LNCaP clone FGC (cell line): Measurements from ENCODE around the gene RCAN1.

Source experiments
- DNase-seq: peaks from one replicate; pipeline ENCODE4 v3.0.0-alpha.2; 2011; ENCODE audit warnings: low read depth
- H3K4me3 ChIP-seq: 2 replicates; pipeline ENCODE4 v1.5.1; 2011; ENCODE audit warnings: mild to moderate bottlenecking, low read depth, low read length, control low read depth
- CTCF ChIP-seq: IDR thresholded peaks from 2 replicates; pipeline ENCODE4 v1.5.1; 2012; ENCODE audit warnings: mild to moderate bottlenecking; ENCODE audit not compliant: control insufficient read depth, insufficient read depth; ENCODE audit errors: extremely low read depth

Gene RCAN1

GRCh38 chr21:34599534-34600101, 15.3 kb downstream of the RCAN1 start:
- no peak for TF ChIP-seq CTCF
- H3K4me3 ChIP-seq, result no peak overlapping the region
- no peak for DNase-seq

GRCh38 chr21:34598931-34599400, 15.9 kb downstream of the RCAN1 start:
- TF ChIP-seq CTCF, result no peak
- no peak overlapping the region for H3K4me3 ChIP-seq
- DNase-seq, result no peak

GRCh38 chr21:34597406-34597805, 17.5 kb downstream of the RCAN1 start:
- DNase-seq, result no peak
- TF ChIP-seq CTCF, result no peak
- H3K4me3 ChIP-seq, result no peak overlapping the region

GRCh38 chr21:34596561-34597271, 18.2 kb downstream of the RCAN1 start:
- no peak overlapping the region for H3K4me3 ChIP-seq
- no peak for DNase-seq
- TF ChIP-seq CTCF, result no peak

GRCh38 chr21:34595457-34595856, 19.5 kb downstream of the RCAN1 start:
- no peak for TF ChIP-seq CTCF
- no peak overlapping the region for H3K4me3 ChIP-seq
- DNase-seq, result no peak

- DNase-seq, result no peak
- TF ChIP-seq CTCF, result no peak
- no peak overlapping the region for H3K4me3 ChIP-seq
Observed at GRCh38 chr21:34594566-34595234, 20.2 kb downstream of the RCAN1 start.
